Loucy (cell line): ENCODE data around the gene SEMA5A.

Experiments used
- EZH2phosphoT487 ChIP-seq: fragments of 200-600 bp; IDR thresholded peaks from 2 replicates; pipeline ENCODE4 v1.6.1; 2018; ENCODE audit warnings: antibody characterized with exemption, mild to moderate bottlenecking, moderate library complexity, borderline replicate concordance
- TF ChIP-seq, protein P1 (sequence below): fragments of 200-600 bp; sonication (generic); conservative IDR thresholded peaks from 2 replicates; pipeline ENCODE4 v1.5.1; 2014; ENCODE audit warnings: mild to moderate bottlenecking, antibody characterized with exemption, low read length

GRCh38 chr5:9497347-9497746 is 48.5 kb downstream of the SEMA5A start:
- TF ChIP-seq, protein P1, sequence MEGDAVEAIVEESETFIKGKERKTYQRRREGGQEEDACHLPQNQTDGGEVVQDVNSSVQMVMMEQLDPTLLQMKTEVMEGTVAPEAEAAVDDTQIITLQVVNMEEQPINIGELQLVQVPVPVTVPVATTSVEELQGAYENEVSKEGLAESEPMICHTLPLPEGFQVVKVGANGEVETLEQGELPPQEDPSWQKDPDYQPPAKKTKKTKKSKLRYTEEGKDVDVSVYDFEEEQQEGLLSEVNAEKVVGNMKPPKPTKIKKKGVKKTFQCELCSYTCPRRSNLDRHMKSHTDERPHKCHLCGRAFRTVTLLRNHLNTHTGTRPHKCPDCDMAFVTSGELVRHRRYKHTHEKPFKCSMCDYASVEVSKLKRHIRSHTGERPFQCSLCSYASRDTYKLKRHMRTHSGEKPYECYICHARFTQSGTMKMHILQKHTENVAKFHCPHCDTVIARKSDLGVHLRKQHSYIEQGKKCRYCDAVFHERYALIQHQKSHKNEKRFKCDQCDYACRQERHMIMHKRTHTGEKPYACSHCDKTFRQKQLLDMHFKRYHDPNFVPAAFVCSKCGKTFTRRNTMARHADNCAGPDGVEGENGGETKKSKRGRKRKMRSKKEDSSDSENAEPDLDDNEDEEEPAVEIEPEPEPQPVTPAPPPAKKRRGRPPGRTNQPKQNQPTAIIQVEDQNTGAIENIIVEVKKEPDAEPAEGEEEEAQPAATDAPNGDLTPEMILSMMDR = no peak
- no peak for TF ChIP-seq EZH2phosphoT487
